B cell (primary cell): ENCODE measurements around the gene ENO3. TPM values are rescaled to one million over a fixed set of nuclear protein-coding genes. Genes with fewer than 3 reads are reported as not detected.

Experiments used
- ATAC-seq: fragments of 200-7000 bp; cut with Tn5 transposase; one replicate; pipeline ENCODE4 v1.10.0; 2021; ENCODE audit warnings: low read depth, mild to moderate bottlenecking, moderate number of reproducible peaks, moderate library complexity
- CTCF ChIA-PET: fragments of 350-600 bp; sonication (Branson Sonifier 250); formaldehyde crosslinking; loops from one replicate; lab custom pipeline; 2021; ENCODE audit warnings: antibody characterized with exemption, inconsistent platforms; lab: Charles Lee
- POLR2A ChIA-PET: fragments of 350-600 bp; sonication (Branson Sonifier 250); formaldehyde crosslinking; loops from one replicate; lab custom pipeline; 2021; ENCODE audit warnings: antibody characterized with exemption; lab: Charles Lee
- DNase-seq: peaks from one replicate; pipeline ENCODE4 v3.0.0; 2013
- H2AFZ ChIP-seq: 2 replicates; pipeline ENCODE4 v1.6.1; 2012; ENCODE audit warnings: mild to moderate bottlenecking, low read depth, low read length; ENCODE audit not compliant: insufficient read depth, poor library complexity, severe bottlenecking
- H3K27ac ChIP-seq, 2 donors: 1 replicate in 1 of 2; 2 replicates in 1 of 2; pipeline ENCODE4 v1.5.1; 2012 to 2013; ENCODE audit warnings: low read length in 2 of 2, mild to moderate bottlenecking in 2 of 2, moderate library complexity in 1 of 2
- H3K27me3 ChIP-seq, 4 experiments: fragments of 200-600 bp in 1 of 4; sonication (generic) in 1 of 4; replicated peaks in 1 of 4; 1 replicate in 2 of 4; 2 replicates in 2 of 4; pipeline versions ENCODE4 v1.6.1 to v1.7.0; 2013 to 2016; ENCODE audit warnings: low read length in 3 of 4, mild to moderate bottlenecking in 2 of 4, mixed read lengths in 1 of 4, moderate library complexity in 1 of 4; ENCODE audit not compliant: insufficient read depth in 4 of 4, control insufficient read depth in 3 of 4; ENCODE audit errors: control extremely low read depth in 1 of 4
- H3K36me3 ChIP-seq, 2 experiments: replicated peaks in 1 of 2; 1 replicate in 1 of 2; 2 replicates in 1 of 2; pipeline versions ENCODE4 v1.6.1 to v1.7.1; 2013; ENCODE audit warnings: low read length in 1 of 2; ENCODE audit not compliant: insufficient read depth in 2 of 2, control insufficient read depth in 1 of 2; ENCODE audit errors: control extremely low read depth in 1 of 2, extremely low read depth in 1 of 2
- H3K4me1 ChIP-seq, 2 donors: fragments of 200-600 bp in 1 of 2; sonication (generic) in 1 of 2; 1 replicate in 1 of 2; 2 replicates in 1 of 2; pipeline versions ENCODE4 v1.5.1 to v1.6.1; 2013 to 2017; ENCODE audit warnings: low read length in 2 of 2; ENCODE audit not compliant: control insufficient read depth in 2 of 2, insufficient read depth in 2 of 2
- H3K4me2 ChIP-seq: replicated peaks from 2 replicates; pipeline ENCODE3; 2012; ENCODE audit warnings: mild to moderate bottlenecking, low read depth, low read length; ENCODE audit not compliant: poor library complexity, severe bottlenecking
- H3K4me3 ChIP-seq, 5 experiments: fragments of 200-600 bp in 1 of 5; sonication (generic) in 1 of 5; 1 replicate in 3 of 5; 2 replicates in 2 of 5; pipeline versions ENCODE4 v1.5.1 to v1.7.0; 2011 to 2016; ENCODE audit warnings: low read length in 4 of 5, mild to moderate bottlenecking in 4 of 5, low read depth in 2 of 5, control low read depth in 1 of 5, moderate library complexity in 1 of 5; ENCODE audit not compliant: insufficient read depth in 1 of 5; ENCODE audit errors: control extremely low read depth in 1 of 5, extremely low read depth in 1 of 5
- H3K79me2 ChIP-seq: fragments of 200-600 bp; sonication (generic); one replicate; pipeline ENCODE4 v1.6.0; 2016; ENCODE audit warnings: low read length; ENCODE audit not compliant: control insufficient read depth, insufficient read depth
- H3K9ac ChIP-seq: fragments of 200-600 bp; sonication (generic); 2 replicates; pipeline ENCODE4 v1.6.1; 2017; ENCODE audit warnings: mild to moderate bottlenecking, low read length, moderate library complexity
- H3K9me3 ChIP-seq, 3 donors: one replicate each; pipeline versions ENCODE4 v1.6.1 to v1.7.1; 2013; ENCODE audit warnings: low read length in 2 of 3; ENCODE audit not compliant: control insufficient read depth in 2 of 3, insufficient read depth in 1 of 3; ENCODE audit errors: control extremely low read depth in 1 of 3
- H4K20me1 ChIP-seq: 2 replicates; pipeline ENCODE4 v1.6.0; 2012; ENCODE audit warnings: mild to moderate bottlenecking, low read length; ENCODE audit not compliant: insufficient read depth, control insufficient read depth, poor library complexity, severe bottlenecking
- H3K27ac Mint-ChIP-seq: one replicate; pipeline ENCODE4 v1.8.0; 2021; ENCODE audit warnings: mixed read lengths
- H3K27me3 Mint-ChIP-seq: one replicate; pipeline ENCODE4 v1.8.0; 2021; ENCODE audit warnings: mixed read lengths
- H3K4me1 Mint-ChIP-seq: one replicate; pipeline ENCODE4 v1.8.0; 2021; ENCODE audit warnings: mixed read lengths
- H3K4me3 Mint-ChIP-seq: one replicate; pipeline ENCODE4 v1.8.0; 2021; ENCODE audit warnings: mixed read lengths
- H3K9me3 Mint-ChIP-seq: one replicate; pipeline ENCODE4 v1.8.0; 2022; ENCODE audit warnings: mixed read lengths; ENCODE audit not compliant: insufficient read depth
- EZH2 ChIP-seq: IDR thresholded peaks from 2 replicates; pipeline ENCODE4 v1.6.1; 2012; ENCODE audit warnings: borderline replicate concordance, low read depth, mild to moderate bottlenecking, moderate library complexity, low read length; ENCODE audit not compliant: insufficient read depth, poor library complexity, severe bottlenecking
- WGBS: methylation state at CpG from one replicate; pipeline ENCODE4 v1.1.5; 2013; ENCODE audit warnings: missing lambda C conversion rate; ENCODE audit not compliant: insufficient coverage; 5-methylcytosine and 5-hydroxymethylcytosine counted together
- intact Hi-C: fragments of 100-400 bp; cut with micrococcal nuclease; formaldehyde crosslinking; loops from one replicate; pipeline ENCODE4 v1.10.0; 2022
- polyA plus RNA-seq: library from polyadenylated mRNA; depleted of rRNA; stranded (reverse); fragments of >200 nt; gene quantifications from 2 replicates; pipeline ENCODE4 v1.2.3, GENCODE V29; 2012
- total RNA-seq, 2 donors: library from RNA; stranded (reverse); fragments of 120-200 nt in 1 of 2; gene quantifications; 1 replicate in 1 of 2; 2 replicates in 1 of 2; pipeline versions ENCODE4 v1.2.3 to v1.2.4, GENCODE V29; 2013 to 2022
- TF ChIP-seq, protein P1 (sequence below): fragments of 200-600 bp; IDR thresholded peaks from one replicate; pipeline ENCODE4 v1.8.0; 2022; ENCODE audit warnings: antibody characterized with exemption, mild to moderate bottlenecking

Gene ENO3
- total and polyA plus RNA-seq, 2 donors (not counting 1 experiment from before 2014, with no cell fraction given) = 34.8 to 50.1 TPM

DNA sequence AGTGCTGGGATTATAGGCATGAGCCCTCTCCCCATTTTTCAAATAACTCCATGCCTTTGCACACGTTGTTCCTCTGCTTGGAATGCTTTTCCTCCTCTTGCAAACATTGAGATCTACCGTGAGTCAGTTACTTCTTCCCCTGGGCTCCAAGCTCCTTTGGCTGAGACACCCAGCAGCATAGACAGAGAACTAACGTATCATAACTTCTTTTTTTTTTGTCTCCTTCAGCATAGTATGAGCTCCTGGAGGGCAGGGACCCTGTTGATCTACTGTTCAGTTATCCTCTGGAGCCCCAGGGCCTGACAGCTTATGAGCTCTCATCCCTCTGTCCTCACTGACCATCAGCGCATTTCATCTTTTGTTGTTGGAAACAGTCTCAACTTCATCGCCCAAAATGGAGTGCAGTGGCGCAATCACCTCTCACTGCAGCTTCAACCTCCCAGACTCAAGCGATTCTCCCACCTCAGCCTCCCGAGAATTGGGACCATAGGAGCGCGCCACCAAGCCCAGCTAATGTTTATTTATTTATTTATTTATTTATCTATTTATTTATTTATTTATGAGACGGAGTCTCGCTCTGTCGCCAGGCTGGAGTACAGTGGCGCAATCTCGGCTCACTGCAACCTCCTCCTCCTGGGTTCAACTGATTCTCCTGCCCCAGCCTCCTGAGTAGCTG, 14.5 kb downstream of the ENO3 start:
- Histone ChIP-seq H3K27ac (no peak overlapping the region), H3K4me3 (no peak overlapping the region), H3K9me3 (no peaks in the 10 kb centered on the region), H3K36me3 (peaks cover 0 to 7% of the 10 kb centered on the region in 2 experiments), H3K4me2 (no peak overlapping the region), H3K9ac (no peak overlapping the region), H3K27me3 (no peaks in the 10 kb centered on the region), H3K79me2 (peaks cover 26% of the 10 kb centered on the region), H4K20me1 (no peaks in the 10 kb centered on the region), H2AFZ (no peak overlapping the region), H3K4me1 (peaks cover 17 to 22% of the 10 kb centered on the region in 2 donors)
- intact Hi-C loops = loop anchor here (5.0 kb wide), 1 partner anchor 52 kb away; no protein-coding TSS in a partner anchor
- Mint-ChIP-seq H3K4me1 (peaks cover 13% of the 10 kb centered on the region), H3K27me3 (no peaks in the 10 kb centered on the region), H3K4me3 (peak overlapping the region; percentile 66), H3K27ac (peak overlapping the region; percentile 72), H3K9me3 (no peaks in the 10 kb centered on the region)
- no peak for TF ChIP-seq EZH2
- TF ChIP-seq, protein P1, sequence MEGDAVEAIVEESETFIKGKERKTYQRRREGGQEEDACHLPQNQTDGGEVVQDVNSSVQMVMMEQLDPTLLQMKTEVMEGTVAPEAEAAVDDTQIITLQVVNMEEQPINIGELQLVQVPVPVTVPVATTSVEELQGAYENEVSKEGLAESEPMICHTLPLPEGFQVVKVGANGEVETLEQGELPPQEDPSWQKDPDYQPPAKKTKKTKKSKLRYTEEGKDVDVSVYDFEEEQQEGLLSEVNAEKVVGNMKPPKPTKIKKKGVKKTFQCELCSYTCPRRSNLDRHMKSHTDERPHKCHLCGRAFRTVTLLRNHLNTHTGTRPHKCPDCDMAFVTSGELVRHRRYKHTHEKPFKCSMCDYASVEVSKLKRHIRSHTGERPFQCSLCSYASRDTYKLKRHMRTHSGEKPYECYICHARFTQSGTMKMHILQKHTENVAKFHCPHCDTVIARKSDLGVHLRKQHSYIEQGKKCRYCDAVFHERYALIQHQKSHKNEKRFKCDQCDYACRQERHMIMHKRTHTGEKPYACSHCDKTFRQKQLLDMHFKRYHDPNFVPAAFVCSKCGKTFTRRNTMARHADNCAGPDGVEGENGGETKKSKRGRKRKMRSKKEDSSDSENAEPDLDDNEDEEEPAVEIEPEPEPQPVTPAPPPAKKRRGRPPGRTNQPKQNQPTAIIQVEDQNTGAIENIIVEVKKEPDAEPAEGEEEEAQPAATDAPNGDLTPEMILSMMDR = no peak
- no peak for ATAC-seq
- ChIA-PET CTCF (interaction anchor here (0.8 to 2.8 kb wide), 7 partner anchors 14 to 65 kb away, joined by 3 to 24 read pairs (median 5); partner anchors contain the start of genes CAMTA2, PFN1, RNF167 and SLC25A11), POLR2A (interaction anchor here (0.6 to 4.7 kb wide), 3 partner anchors 17 to 234 kb away, joined by 6 to 81 read pairs (median 25); partner anchors contain the start of genes PFN1, RNF167 and SLC25A11)
- DNase-seq = no peak
- WGBS = 98% methylated on average over 11 of the region's 15 CpGs
